PC-9 (cell line): Measurements from ENCODE around the gene TMEM205. TPM values are rescaled to one million over a fixed set of nuclear protein-coding genes. Genes with fewer than 3 reads are reported as not detected.
"Not testable (repeated sequence)": the region's sequence is repeated elsewhere in the genome, so short reads cannot be mapped to it uniquely, and the experiment has no call there.

Experiments
- BruUV-seq: library from RNA; stranded (reverse); fragments of 400-500 nt; replicated peaks from 2 replicates; lab custom pipeline; 2021; lab: Mats Ljungman, UMichigan
- CTCF ChIA-PET: fragments of 300-600 bp; sonication (Branson Sonifier 250); formaldehyde crosslinking; loops from one replicate; lab custom pipeline; 2022; ENCODE audit warnings: antibody characterized with exemption; lab: Charles Lee
- POLR2A ChIA-PET: fragments of 300-600 bp; sonication (Branson Sonifier 250); formaldehyde crosslinking; loops from one replicate; lab custom pipeline; 2022; ENCODE audit warnings: antibody characterized with exemption; ENCODE audit not compliant: unreplicated experiment; lab: Charles Lee
- DNase-seq, 2 experiments: peaks; one replicate each; pipeline versions ENCODE4 v3.0.0 to v3.0.0-alpha.2; 2015 to 2022; ENCODE audit warnings: mixed read lengths in 1 of 2
- H2AFZ ChIP-seq: fragments of 200-600 bp; sonication (generic); 2 replicates; pipeline ENCODE4 v1.8.1; 2017; ENCODE audit warnings: antibody characterized with exemption
- H3F3A ChIP-seq: fragments of 200-600 bp; sonication (generic); 2 replicates; pipeline ENCODE4 v1.8.1; 2017; ENCODE audit warnings: antibody characterized with exemption, mild to moderate bottlenecking, low read depth; ENCODE audit not compliant: insufficient read depth
- H3K27ac ChIP-seq: fragments of 200-600 bp; sonication (generic); 2 replicates; pipeline ENCODE4 v1.6.1; 2016; ENCODE audit warnings: mixed run types
- H3K27me3 ChIP-seq: fragments of 200-600 bp; sonication (generic); 2 replicates; pipeline ENCODE4 v1.6.1; 2016; ENCODE audit warnings: low read depth, mixed run types; ENCODE audit not compliant: insufficient read depth
- H3K36me3 ChIP-seq: fragments of 200-600 bp; sonication (generic); 2 replicates; pipeline ENCODE4 v1.6.1; 2016; ENCODE audit warnings: low read depth, mixed run types
- H3K4me1 ChIP-seq: fragments of 200-600 bp; sonication (generic); replicated peaks from 2 replicates; pipeline ENCODE4 v1.6.1; 2016; ENCODE audit warnings: mixed run types; ENCODE audit not compliant: insufficient read depth
- H3K4me2 ChIP-seq: fragments of 200-600 bp; sonication (generic); 2 replicates; pipeline ENCODE4 v1.6.1; 2017; ENCODE audit warnings: mixed run types
- H3K4me3 ChIP-seq: fragments of 200-600 bp; sonication (generic); 2 replicates; pipeline ENCODE4 v1.6.1; 2016; ENCODE audit warnings: mixed run types
- H3K79me2 ChIP-seq: fragments of 200-600 bp; sonication (generic); 2 replicates; pipeline ENCODE4 v1.6.1; 2017; ENCODE audit warnings: low read depth, mixed run types
- H3K9me2 ChIP-seq: fragments of 200-600 bp; sonication (generic); 2 replicates; pipeline ENCODE4 v1.8.1; 2017; ENCODE audit warnings: mild to moderate bottlenecking; ENCODE audit not compliant: insufficient read depth
- H3K9me3 ChIP-seq: fragments of 200-600 bp; sonication (generic); 2 replicates; pipeline ENCODE4 v1.8.1; 2016; ENCODE audit warnings: low read depth; ENCODE audit not compliant: insufficient read depth
- H4K20me1 ChIP-seq: fragments of 200-600 bp; sonication (generic); 2 replicates; pipeline ENCODE4 v1.8.1; 2017; ENCODE audit not compliant: insufficient read depth
- CTCF ChIP-seq: fragments of 200-600 bp; sonication (generic); conservative IDR thresholded peaks from 2 replicates; pipeline ENCODE4 v1.6.1; 2017; ENCODE audit warnings: mixed run types, antibody characterized with exemption, mild to moderate bottlenecking, moderate library complexity
- EZH2 ChIP-seq: fragments of 200-600 bp; sonication (generic); IDR thresholded peaks from 2 replicates; pipeline ENCODE4 v1.8.0; 2017; ENCODE audit warnings: antibody characterized with exemption, low read depth
- intact Hi-C: fragments of 100-400 bp; cut with micrococcal nuclease; formaldehyde crosslinking; loops from one replicate; pipeline ENCODE4 v1.10.0; 2022; ENCODE audit not compliant: unreplicated experiment
- total RNA-seq: library from RNA; stranded (reverse); gene quantifications from 2 replicates; pipeline ENCODE4 v1.2.3, GENCODE V29; 2021

TMEM205 gene
- total RNA-seq, 1 experiment from 2014 or later, result 80.3 TPM

- TF ChIP-seq EZH2 (no peak), CTCF (no peak)
- ChIA-PET POLR2A (no interaction called here), CTCF (no interaction called here)
- no peaks in the 10 kb centered on the region for H3K27me3 ChIP-seq
- H2AFZ ChIP-seq, result no peak overlapping the region
- intact Hi-C loops, result no loop called here
- H3K9me3 ChIP-seq, result no peaks in the 10 kb centered on the region
- no peak overlapping the region for H3K4me3 ChIP-seq
- peaks cover 61% of the 10 kb centered on the region for H3F3A ChIP-seq
- H4K20me1 ChIP-seq, result no peaks in the 10 kb centered on the region
- H3K79me2 ChIP-seq, result peaks cover 42% of the 10 kb centered on the region
- no peak overlapping the region for H3K4me2 ChIP-seq
- BruUV-seq, result no TSS peak
- H3K9me2 ChIP-seq, result no peaks in the 10 kb centered on the region
- DNase-seq, result no peak
- peaks cover 42% of the 10 kb centered on the region for H3K4me1 ChIP-seq
- no peak overlapping the region for H3K27ac ChIP-seq
- peaks cover 17% of the 10 kb centered on the region for H3K36me3 ChIP-seq
Observed at GRCh38 chr19:11342429-11342828, 3.6 kb downstream of the TMEM205 start.

GRCh38 chr19:11340099-11340467 lies 6.0 kb downstream of the TMEM205 start:
- Histone ChIP-seq H3K4me1 (peaks cover 32% of the 10 kb centered on the region), H3K36me3 (peaks cover 34% of the 10 kb centered on the region), H2AFZ (peak overlapping the region; percentile 91; the same call in 1 of the 2 replicates), H3K4me3 (peak overlapping the region; percentile 84; the same call in 1 of the 2 replicates), H3F3A (peaks cover 48% of the 10 kb centered on the region), H3K4me2 (peak overlapping the region; percentile 92), H3K79me2 (peaks cover 34% of the 10 kb centered on the region)
- H3K27ac ChIP-seq, DNase-seq, CTCF ChIA-PET, H3K9me3 ChIP-seq, BruUV-seq, intact Hi-C loops, H3K9me2 ChIP-seq, H4K20me1 ChIP-seq, H3K27me3 ChIP-seq: not testable (repeated sequence)
- POLR2A ChIA-PET, result interaction anchor here (0.7 kb wide), 1 partner anchor 44 kb away, joined by 5 read pairs; the partner anchor contains the start of gene TSPAN16

GRCh38 chr19:11339254-11340098 lies 6.6 kb downstream of the TMEM205 start, which contains the start of gene RAB3D:
Gene RAB3D (minus strand): TSS chr19:11339657. CDS start chr19:11337399, 2,258 bp downstream.
- peak; percentile 78 to 88 for DNase-seq
- no TSS peak for BruUV-seq
- Histone ChIP-seq H3K79me2 (peaks cover 30% of the 10 kb centered on the region), H3K36me3 (peaks cover 39% of the 10 kb centered on the region), H4K20me1 (no peaks in the 10 kb centered on the region), H3F3A (peaks cover 46% of the 10 kb centered on the region), H3K4me2 (peak within 1 kb of the TSS; percentile 92), H3K27me3 (no peaks in the 10 kb centered on the region), H3K27ac (no peak within 1 kb of the TSS), H2AFZ (peak within 1 kb of the TSS; percentile 91), H3K9me3 (no peaks in the 10 kb centered on the region), H3K4me1 (peaks cover 27% of the 10 kb centered on the region), H3K4me3 (peak within 1 kb of the TSS; percentile 84), H3K9me2 (no peaks in the 10 kb centered on the region)
- CTCF ChIA-PET, result no interaction called here
- POLR2A ChIA-PET, result interaction anchor here (0.6 to 0.7 kb wide), 2 partner anchors 13 to 43 kb away, joined by 5 read pairs; partner anchors contain the start of gene TSPAN16
- intact Hi-C loops, result loop anchor here (1.0 kb wide), 1 partner anchor 16 kb away; the partner anchor contains the start of gene PLPPR2
- TF ChIP-seq EZH2 (no peak), CTCF (no peak)
